ENCODE results near the gene CD36. TPM values are rescaled to one million over a fixed set of nuclear protein-coding genes. Genes with fewer than 3 reads are reported as not detected.

Gene CD36
- total RNA-seq, 1 experiment from 2014 or later, result 0.32 TPM

- BruUV-seq (replicated peaks), result no TSS peak
- ATAC-seq (no peak), DNase-seq (ENCODE audit: low read depth, low spot score) (no peak)
- Histone ChIP-seq H3K27ac (ENCODE audit: low read depth, low read length) (no peak overlapping the region; the same call in 1 of the 2 replicates), H3K4me1 (ENCODE audit: control insufficient read depth in 1 of 2, insufficient read depth in 2 of 2, low read length in 2 of 2) (peaks cover 33 to 38% of the 10 kb centered on the region in 2 experiments; a peak in 3 of 4 replicates), H4K20me1 (ENCODE audit: insufficient read depth) (no peaks in the 10 kb centered on the region), H3K9me3 (ENCODE audit: control insufficient read depth in 1 of 2, insufficient read depth in 1 of 2, low read depth in 1 of 2, low read length in 2 of 2) (no peaks in the 10 kb centered on the region), H3K79me2 (ENCODE audit: insufficient read depth, low read length) (no peaks in the 10 kb centered on the region), H2AFZ (ENCODE audit: low read depth, low read length, poor library complexity, severe bottlenecking) (peak overlapping the region; percentile 46), H3K9me2 (ENCODE audit: insufficient read depth) (no peaks in the 10 kb centered on the region), H3K4me2 (ENCODE audit: low read length) (no peak overlapping the region), H3K27me3 (ENCODE audit: insufficient read depth, low read length) (no peaks in the 10 kb centered on the region), H3K9ac (ENCODE audit: low read length) (no peak overlapping the region), H3K36me3 (ENCODE audit: control insufficient read depth in 1 of 2, insufficient read depth in 2 of 2, low read length in 2 of 2) (no peaks in the 10 kb centered on the region), H3K4me3 (replicated peaks in 1 of 2; ENCODE audit: low read depth in 1 of 2, low read length in 2 of 2) (no peak overlapping the region)
- TF ChIP-seq YY1 (IDR thresholded peaks at IDR 0.05; ENCODE audit: extremely low read depth, insufficient replicate concordance, low read depth, low read length) (no peak), SRF (IDR thresholded peaks at IDR 0.05; ENCODE audit: low read depth) (no peak), MAX (IDR thresholded peaks at IDR 0.05) (no peak), SP1 (IDR thresholded peaks at IDR 0.05; ENCODE audit: low read depth) (no peak), ZNF274 (IDR thresholded peaks at IDR 0.05; ENCODE audit: low read depth, low read length) (no peak), RAD21 (IDR thresholded peaks at IDR 0.05; ENCODE audit: low read depth) (no peak), CTCF (IDR thresholded peaks at IDR 0.05 in 2 of 3, conservative IDR thresholded peaks at IDR 0.05 in 1 of 3; ENCODE audit: borderline replicate concordance in 1 of 3, insufficient read depth in 1 of 3, low read depth in 2 of 3, low read length in 2 of 3) (no peak), TCF7L2 (IDR thresholded peaks at IDR 0.05; ENCODE audit: borderline replicate concordance, extremely low read depth, insufficient read depth, insufficient read length) (no peak)
- ChIA-PET CTCF (no interaction called here), POLR2A (no interaction called here), RAD21 (ENCODE audit: low non-redundant PET in 1 of 2, low total read pairs in 2 of 2, uncharacterized antibody in 2 of 2, unreplicated experiment in 2 of 2) (no interaction called here)
- intact Hi-C loops (cut with micrococcal nuclease), result no loop called here
Observed at GRCh38 chr7:80613519-80613918, 24.9 kb upstream of the CD36 start.
